VCaP (cell line): ENCODE data around the gene EDARADD.
A peak's percentile ranks its signal among the peaks of the same experiment; 100 is the strongest.

Experiments
- H3K27ac ChIP-seq: fragments of 450-650 bp; 2 replicates; pipeline ENCODE4 v1.5.1; 2017
- CTCF ChIP-seq: fragments of 450-650 bp; conservative IDR thresholded peaks from 2 replicates; pipeline ENCODE4 v1.5.1; 2017; ENCODE audit warnings: mild to moderate bottlenecking, moderate library complexity

The EDARADD gene

GRCh38 chr1:236395230-236395946 is 1.3 kb downstream of the EDARADD start:
- H3K27ac ChIP-seq = peak overlapping the region; percentile 91
- no peak for TF ChIP-seq CTCF

GRCh38 chr1:236395947-236396664 is 2.0 kb downstream of the EDARADD start:
- no peak for TF ChIP-seq CTCF
- H3K27ac ChIP-seq = peak overlapping the region; percentile 91

- no peak for TF ChIP-seq CTCF
Measured at GRCh38 chr1:236396665-236397043, 2.6 kb downstream of the EDARADD start.

GRCh38 chr1:236397173-236397759 is 3.2 kb downstream of the EDARADD start:
- no peak overlapping the region for H3K27ac ChIP-seq
- no peak for TF ChIP-seq CTCF

More at GRCh38 chr1:236396665-236397043, 2.6 kb downstream of the EDARADD start:
- peak overlapping the region; percentile 91 for H3K27ac ChIP-seq

GRCh38 chr1:236398538-236398937 is 4.5 kb downstream of the EDARADD start:
- H3K27ac ChIP-seq = peak overlapping the region; percentile 87
- TF ChIP-seq CTCF = no peak

- peak overlapping the region; percentile 87 for H3K27ac ChIP-seq
- TF ChIP-seq CTCF = no peak
Measured at GRCh38 chr1:236400061-236400603, 6.0 kb downstream of the EDARADD start.

GRCh38 chr1:236401698-236402097 is 7.6 kb downstream of the EDARADD start:
- H3K27ac ChIP-seq = peak overlapping the region; percentile 87
- no peak for TF ChIP-seq CTCF
